ENCODE results near the gene USP3. TPM values are rescaled to one million over a fixed set of nuclear protein-coding genes. Genes with fewer than 3 reads are reported as not detected.

The USP3 gene
- total and polyA plus RNA-seq, 2 of the 13 experiments (the other 11 are each of a cell fraction or from before 2014, with no cell fraction given): 14.3 to 61.2 TPM

- TF ChIP-seq, protein P1, sequence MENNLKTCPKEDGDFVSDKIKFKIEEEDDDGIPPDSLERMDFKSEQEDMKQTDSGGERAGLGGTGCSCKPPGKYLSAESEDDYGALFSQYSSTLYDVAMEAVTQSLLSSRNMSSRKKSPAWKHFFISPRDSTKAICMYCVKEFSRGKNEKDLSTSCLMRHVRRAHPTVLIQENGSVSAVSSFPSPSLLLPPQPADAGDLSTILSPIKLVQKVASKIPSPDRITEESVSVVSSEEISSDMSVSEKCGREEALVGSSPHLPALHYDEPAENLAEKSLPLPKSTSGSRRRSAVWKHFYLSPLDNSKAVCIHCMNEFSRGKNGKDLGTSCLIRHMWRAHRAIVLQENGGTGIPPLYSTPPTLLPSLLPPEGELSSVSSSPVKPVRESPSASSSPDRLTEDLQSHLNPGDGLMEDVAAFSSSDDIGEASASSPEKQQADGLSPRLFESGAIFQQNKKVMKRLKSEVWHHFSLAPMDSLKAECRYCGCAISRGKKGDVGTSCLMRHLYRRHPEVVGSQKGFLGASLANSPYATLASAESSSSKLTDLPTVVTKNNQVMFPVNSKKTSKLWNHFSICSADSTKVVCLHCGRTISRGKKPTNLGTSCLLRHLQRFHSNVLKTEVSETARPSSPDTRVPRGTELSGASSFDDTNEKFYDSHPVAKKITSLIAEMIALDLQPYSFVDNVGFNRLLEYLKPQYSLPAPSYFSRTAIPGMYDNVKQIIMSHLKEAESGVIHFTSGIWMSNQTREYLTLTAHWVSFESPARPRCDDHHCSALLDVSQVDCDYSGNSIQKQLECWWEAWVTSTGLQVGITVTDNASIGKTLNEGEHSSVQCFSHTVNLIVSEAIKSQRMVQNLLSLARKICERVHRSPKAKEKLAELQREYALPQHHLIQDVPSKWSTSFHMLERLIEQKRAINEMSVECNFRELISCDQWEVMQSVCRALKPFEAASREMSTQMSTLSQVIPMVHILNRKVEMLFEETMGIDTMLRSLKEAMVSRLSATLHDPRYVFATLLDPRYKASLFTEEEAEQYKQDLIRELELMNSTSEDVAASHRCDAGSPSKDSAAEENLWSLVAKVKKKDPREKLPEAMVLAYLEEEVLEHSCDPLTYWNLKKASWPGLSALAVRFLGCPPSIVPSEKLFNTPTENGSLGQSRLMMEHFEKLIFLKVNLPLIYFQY (CRISPR knock-in tag; IDR thresholded peaks at IDR 0.05; ENCODE audit: borderline replicate concordance): peak; percentile 86
- no peak for TF ChIP-seq SMAD9 (CRISPR knock-in tag; IDR thresholded peaks at IDR 0.05)
- TF ChIP-seq ZNF569 (CRISPR knock-in tag; IDR thresholded peaks at IDR 0.05; ENCODE audit: borderline replicate concordance): no peak
- TF ChIP-seq JUNB (CRISPR knock-in tag; IDR thresholded peaks at IDR 0.05; ENCODE audit: borderline replicate concordance): no peak
- no peak for TF ChIP-seq LBX2 (CRISPR knock-in tag; IDR thresholded peaks at IDR 0.05; ENCODE audit: borderline replicate concordance)
- no peak for TF ChIP-seq HOXA7 (CRISPR knock-in tag; IDR thresholded peaks at IDR 0.05)
- no peak for TF ChIP-seq CERS6 (CRISPR knock-in tag; IDR thresholded peaks at IDR 0.05)
- no peak; the same call in 1 of the 2 replicates for TF ChIP-seq BORCS8-MEF2B (CRISPR knock-in tag; IDR thresholded peaks at IDR 0.05)
- no peak for TF ChIP-seq JDP2 (CRISPR knock-in tag; IDR thresholded peaks at IDR 0.05; ENCODE audit: borderline replicate concordance)
- TF ChIP-seq, protein P2, sequence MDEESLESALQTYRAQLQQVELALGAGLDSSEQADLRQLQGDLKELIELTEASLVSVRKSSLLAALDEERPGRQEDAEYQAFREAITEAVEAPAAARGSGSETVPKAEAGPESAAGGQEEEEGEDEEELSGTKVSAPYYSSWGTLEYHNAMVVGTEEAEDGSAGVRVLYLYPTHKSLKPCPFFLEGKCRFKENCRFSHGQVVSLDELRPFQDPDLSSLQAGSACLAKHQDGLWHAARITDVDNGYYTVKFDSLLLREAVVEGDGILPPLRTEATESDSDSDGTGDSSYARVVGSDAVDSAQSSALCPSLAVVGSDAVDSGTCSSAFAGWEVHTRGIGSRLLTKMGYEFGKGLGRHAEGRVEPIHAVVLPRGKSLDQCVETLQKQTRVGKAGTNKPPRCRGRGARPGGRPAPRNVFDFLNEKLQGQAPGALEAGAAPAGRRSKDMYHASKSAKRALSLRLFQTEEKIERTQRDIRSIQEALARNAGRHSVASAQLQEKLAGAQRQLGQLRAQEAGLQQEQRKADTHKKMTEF (CRISPR knock-in tag; IDR thresholded peaks at IDR 0.05): peak; percentile 84
- TF ChIP-seq LRRFIP1 (CRISPR knock-in tag; conservative IDR thresholded peaks at IDR 0.05): no peak
- TF ChIP-seq POLR2A (IDR thresholded peaks at IDR 0.05; ENCODE audit: insufficient read depth in 1 of 2, low read depth in 2 of 2, low read length in 2 of 2): peak; percentile 76 to 77
- no peak for TF ChIP-seq DMTF1 (CRISPR knock-in tag; IDR thresholded peaks at IDR 0.05)
- peak; percentile 78 for TF ChIP-seq NFYC (CRISPR knock-in tag; IDR thresholded peaks at IDR 0.05)
- TF ChIP-seq ZNF12 (CRISPR knock-in tag; IDR thresholded peaks at IDR 0.05): no peak
- no peak for TF ChIP-seq ZNF790 (CRISPR knock-in tag; IDR thresholded peaks at IDR 0.05; ENCODE audit: borderline replicate concordance)
- TF ChIP-seq ZNF549 (CRISPR knock-in tag; IDR thresholded peaks at IDR 0.05): 0 out of 2 replicates have a peak, but pooled peaks have one; percentile 42
Measured at GRCh38 chr15:63473999-63474809, 30.2 kb upstream of the USP3 start (continued).

Measured in HepG2 (cell line).